ENCODE measurements around the gene THSD4. TPM values are rescaled to one million over a fixed set of nuclear protein-coding genes. Genes with fewer than 3 reads are reported as not detected.
A peak's percentile ranks its signal among the peaks of the same experiment; 100 is the strongest.

The THSD4 gene
- polyA plus RNA-seq, 1 donor (not counting 4 experiments of a cell fraction or from before 2014, with no cell fraction given) = 24.5 TPM

DNA sequence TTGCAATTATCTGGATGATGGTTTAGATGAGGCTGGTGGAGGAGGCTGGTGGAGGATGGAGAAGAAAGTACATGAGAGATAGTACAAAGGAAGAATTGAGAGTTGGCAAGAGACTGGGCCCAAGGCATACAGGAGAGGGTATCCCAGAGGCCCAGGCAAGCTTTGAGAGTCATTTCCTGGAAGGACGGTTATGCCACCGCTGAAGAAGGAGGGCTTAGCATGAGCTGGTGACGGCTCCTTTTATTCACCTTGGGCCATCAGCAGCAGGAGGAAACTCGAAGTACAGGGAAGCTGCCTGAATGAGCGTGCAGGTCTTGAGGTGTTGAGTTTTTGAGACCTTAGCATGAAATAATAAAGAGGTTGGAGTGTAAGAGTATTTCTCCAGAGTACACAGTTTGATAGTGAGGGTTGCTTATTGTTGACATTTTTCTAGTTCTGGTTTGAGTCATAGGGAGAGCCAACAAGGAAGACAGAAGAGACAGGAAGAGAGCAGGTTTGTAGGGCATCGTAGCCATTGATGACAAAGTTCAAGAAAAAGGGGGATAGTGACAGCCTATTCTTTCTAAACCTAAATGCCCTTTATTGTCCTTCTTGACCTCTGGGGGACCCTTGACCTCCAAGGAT, 13.8 kb downstream of the THSD4 start:
- no peak for TF ChIP-seq EZH2 (IDR thresholded peaks at IDR 0.05; ENCODE audit: low read length)
- TF ChIP-seq, protein P1, sequence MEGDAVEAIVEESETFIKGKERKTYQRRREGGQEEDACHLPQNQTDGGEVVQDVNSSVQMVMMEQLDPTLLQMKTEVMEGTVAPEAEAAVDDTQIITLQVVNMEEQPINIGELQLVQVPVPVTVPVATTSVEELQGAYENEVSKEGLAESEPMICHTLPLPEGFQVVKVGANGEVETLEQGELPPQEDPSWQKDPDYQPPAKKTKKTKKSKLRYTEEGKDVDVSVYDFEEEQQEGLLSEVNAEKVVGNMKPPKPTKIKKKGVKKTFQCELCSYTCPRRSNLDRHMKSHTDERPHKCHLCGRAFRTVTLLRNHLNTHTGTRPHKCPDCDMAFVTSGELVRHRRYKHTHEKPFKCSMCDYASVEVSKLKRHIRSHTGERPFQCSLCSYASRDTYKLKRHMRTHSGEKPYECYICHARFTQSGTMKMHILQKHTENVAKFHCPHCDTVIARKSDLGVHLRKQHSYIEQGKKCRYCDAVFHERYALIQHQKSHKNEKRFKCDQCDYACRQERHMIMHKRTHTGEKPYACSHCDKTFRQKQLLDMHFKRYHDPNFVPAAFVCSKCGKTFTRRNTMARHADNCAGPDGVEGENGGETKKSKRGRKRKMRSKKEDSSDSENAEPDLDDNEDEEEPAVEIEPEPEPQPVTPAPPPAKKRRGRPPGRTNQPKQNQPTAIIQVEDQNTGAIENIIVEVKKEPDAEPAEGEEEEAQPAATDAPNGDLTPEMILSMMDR (optimal IDR thresholded peaks at IDR 0.05 in 1 of 3, IDR thresholded peaks at IDR 0.05 in 1 of 3, conservative IDR thresholded peaks at IDR 0.05 in 1 of 3; ENCODE audit: extremely low read depth in 1 of 3, insufficient read depth in 2 of 3, low read length in 3 of 3) = no peak
- peak overlapping the region; percentile 66 for H3K4me2 ChIP-seq (ENCODE audit: control insufficient read depth, extremely low read depth, insufficient read depth, low read depth, low read length)
- H3K4me3 ChIP-seq (ENCODE audit: control insufficient read depth in 2 of 3, extremely low read depth in 1 of 3, insufficient read depth in 2 of 3, low read depth in 1 of 3, low read length in 3 of 3) = peak overlapping the region in 1 of 3 experiments; percentile 15
- peak overlapping the region; percentile 85 for H3K27ac ChIP-seq (ENCODE audit: control insufficient read depth, insufficient read depth, low read length)
- H3K4me1 ChIP-seq (ENCODE audit: control insufficient read depth, extremely low read depth, insufficient read depth, low read length) = peaks cover 49% of the 10 kb centered on the region
- H3K27me3 ChIP-seq (ENCODE audit: control insufficient read depth, extremely low read depth, insufficient read depth, low read length) = no peaks in the 10 kb centered on the region
- peaks cover 86% of the 10 kb centered on the region for H3K79me2 ChIP-seq (ENCODE audit: control insufficient read depth, insufficient read depth, low read length)
- no peak overlapping the region for H2AFZ ChIP-seq (ENCODE audit: control insufficient read depth, low read length)
- FAIRE-seq (peak; percentile 26), DNase-seq (ENCODE audit: low read depth, low spot score) (no peak)
- no peaks in the 10 kb centered on the region for H3K9me3 ChIP-seq (ENCODE audit: control insufficient read depth, low read depth, low read length)
- no peaks in the 10 kb centered on the region for H4K20me1 ChIP-seq (ENCODE audit: control insufficient read depth, extremely low read depth, insufficient read depth, low read length)
- peak overlapping the region; percentile 7 for H3K9ac ChIP-seq (ENCODE audit: control insufficient read depth, extremely low read depth, insufficient read depth, low read length)
- peaks cover 7 to 8% of the 10 kb centered on the region in 2 experiments for H3K36me3 ChIP-seq (ENCODE audit: control insufficient read depth in 2 of 2, extremely low read depth in 1 of 2, insufficient read depth in 2 of 2, low read length in 2 of 2)
- dilution Hi-C loops (cut with MboI; ENCODE audit: extremely low pct_ligation_motif_present, low sequenced_read_pairs) = no loop called here
- H3K9me1 ChIP-seq (ENCODE audit: control insufficient read depth, extremely low read depth, insufficient read depth, low read length) = peaks cover 4% of the 10 kb centered on the region

GRCh38 chr15:71129669-71130068, 14.4 kb downstream of the THSD4 start:
- Histone ChIP-seq H3K27ac (ENCODE audit: control insufficient read depth, insufficient read depth, low read length) (peak overlapping the region; percentile 85), H3K9ac (ENCODE audit: control insufficient read depth, extremely low read depth, insufficient read depth, low read length) (peak overlapping the region; percentile 53), H4K20me1 (ENCODE audit: control insufficient read depth, extremely low read depth, insufficient read depth, low read length) (no peaks in the 10 kb centered on the region), H3K4me2 (ENCODE audit: control insufficient read depth, extremely low read depth, insufficient read depth, low read depth, low read length) (peak overlapping the region; percentile 66), H3K36me3 (ENCODE audit: control insufficient read depth in 2 of 2, extremely low read depth in 1 of 2, insufficient read depth in 2 of 2, low read length in 2 of 2) (peaks cover 7 to 9% of the 10 kb centered on the region in 2 experiments), H3K9me3 (ENCODE audit: control insufficient read depth, low read depth, low read length) (no peaks in the 10 kb centered on the region), H3K27me3 (ENCODE audit: control insufficient read depth, extremely low read depth, insufficient read depth, low read length) (no peaks in the 10 kb centered on the region), H3K4me1 (ENCODE audit: control insufficient read depth, extremely low read depth, insufficient read depth, low read length) (peaks cover 51% of the 10 kb centered on the region), H3K9me1 (ENCODE audit: control insufficient read depth, extremely low read depth, insufficient read depth, low read length) (peaks cover 4% of the 10 kb centered on the region), H3K4me3 (ENCODE audit: control insufficient read depth in 2 of 3, extremely low read depth in 1 of 3, insufficient read depth in 2 of 3, low read depth in 1 of 3, low read length in 3 of 3) (peak overlapping the region in 1 of 3 experiments; percentile 31), H2AFZ (ENCODE audit: control insufficient read depth, low read length) (no peak overlapping the region), H3K79me2 (ENCODE audit: control insufficient read depth, insufficient read depth, low read length) (peaks cover 85% of the 10 kb centered on the region)
- TF ChIP-seq, protein P1 (optimal IDR thresholded peaks at IDR 0.05 in 1 of 3, IDR thresholded peaks at IDR 0.05 in 1 of 3, conservative IDR thresholded peaks at IDR 0.05 in 1 of 3; ENCODE audit: extremely low read depth in 1 of 3, insufficient read depth in 2 of 3, low read length in 3 of 3) = no peak
- TF ChIP-seq EZH2 (IDR thresholded peaks at IDR 0.05; ENCODE audit: low read length) = no peak
- dilution Hi-C loops (cut with MboI; ENCODE audit: extremely low pct_ligation_motif_present, low sequenced_read_pairs) = no loop called here
- FAIRE-seq (peak; percentile 91), DNase-seq (ENCODE audit: low read depth, low spot score) (no peak)
